ENCODE measurements around the gene IMPDH2. TPM values are rescaled to one million over a fixed set of nuclear protein-coding genes. Genes with fewer than 3 reads are reported as not detected.

The IMPDH2 gene
- total RNA-seq, 2 experiments from 2014 or later = 295 to 360 TPM

- Histone ChIP-seq H4K20me1 (ENCODE audit: insufficient read depth, low read length) (no peaks in the 10 kb centered on the region), H3K4me1 (ENCODE audit: insufficient read depth, low read length, poor library complexity, severe bottlenecking) (peaks cover 45% of the 10 kb centered on the region), H3K9me3 (ENCODE audit: low read length) (no peaks in the 10 kb centered on the region), H3K79me2 (ENCODE audit: insufficient read depth, low read depth, low read length) (peaks cover 20% of the 10 kb centered on the region), H3K36me3 (ENCODE audit: insufficient read depth, low read length) (peaks cover 84% of the 10 kb centered on the region), H3K4me3 (ENCODE audit: low read depth, low read length, poor library complexity, severe bottlenecking) (peak overlapping the region; percentile 80), H3K4me2 (ENCODE audit: low read length) (peak overlapping the region; percentile 91; the same call in 1 of the 2 replicates), H3K9me2 (ENCODE audit: insufficient read depth, low read length) (no peaks in the 10 kb centered on the region), H3K27ac (ENCODE audit: low read depth, low read length, poor library complexity, severe bottlenecking) (peak overlapping the region; percentile 32), H2AFZ (ENCODE audit: low read length) (no peak overlapping the region)
- TF ChIP-seq CTCF (conservative IDR thresholded peaks at IDR 0.05; ENCODE audit: low read length) (no peak), EZH2phosphoT487 (IDR thresholded peaks at IDR 0.05; ENCODE audit: borderline replicate concordance, low read depth, low read length) (no peak)
- BruUV-seq (replicated peaks) = no TSS peak
- POLR2A ChIA-PET = interaction anchor here (0.6 to 1.4 kb wide), 11 partner anchors 9 to 64 kb away, joined by 3 to 8 read pairs (median 3); partner anchors contain the start of genes QRICH1 and WDR6
- intact Hi-C loops (cut with micrococcal nuclease; ENCODE audit: unreplicated experiment) = loop anchor here (5.0 kb wide), 1 partner anchor 128 kb away; no protein-coding TSS in a partner anchor
- DNase-seq (ENCODE audit: low spot score) = no peak
- CTCF ChIA-PET (ENCODE audit: unreplicated experiment) = no interaction called here
Measured at GRCh38 chr3:49029563-49029884, 326 bp upstream of the IMPDH2 start.

- TF ChIP-seq EZH2phosphoT487 (IDR thresholded peaks at IDR 0.05; ENCODE audit: borderline replicate concordance, low read depth, low read length) (no peak), CTCF (conservative IDR thresholded peaks at IDR 0.05; ENCODE audit: low read length) (no peak)
- H2AFZ ChIP-seq (ENCODE audit: low read length) = no peak overlapping the region
- no TSS peak for BruUV-seq (replicated peaks)
- H3K9me3 ChIP-seq (ENCODE audit: low read length) = no peaks in the 10 kb centered on the region
- peak overlapping the region; percentile 58 for H3K27ac ChIP-seq (ENCODE audit: low read depth, low read length, poor library complexity, severe bottlenecking)
- CTCF ChIA-PET (ENCODE audit: unreplicated experiment) = interaction anchor here (0.6 to 0.9 kb wide), 2 partner anchors 21 to 555 kb away, joined by 3 to 5 read pairs; partner anchors contain the start of gene WDR6
- peak overlapping the region; percentile 91 for H3K4me2 ChIP-seq (ENCODE audit: low read length)
- intact Hi-C loops (cut with micrococcal nuclease; ENCODE audit: unreplicated experiment) = loop anchor here (5.0 kb wide), 1 partner anchor 129 kb away; no protein-coding TSS in a partner anchor
- DNase-seq (ENCODE audit: low spot score) = no peak
- no peaks in the 10 kb centered on the region for H3K9me2 ChIP-seq (ENCODE audit: insufficient read depth, low read length)
- H4K20me1 ChIP-seq (ENCODE audit: insufficient read depth, low read length) = 0 out of 2 replicates have a peak, but pooled peaks cover under 1% of the 10 kb centered on the region
- peak overlapping the region; percentile 80 for H3K4me3 ChIP-seq (ENCODE audit: low read depth, low read length, poor library complexity, severe bottlenecking)
- peaks cover 88% of the 10 kb centered on the region for H3K36me3 ChIP-seq (ENCODE audit: insufficient read depth, low read length)
- peaks cover 30% of the 10 kb centered on the region for H3K79me2 ChIP-seq (ENCODE audit: insufficient read depth, low read depth, low read length)
- POLR2A ChIA-PET = no interaction called here
- H3K4me1 ChIP-seq (ENCODE audit: insufficient read depth, low read length, poor library complexity, severe bottlenecking) = peaks cover 57% of the 10 kb centered on the region
Measured at GRCh38 chr3:49028298-49028672, 913 bp downstream of the IMPDH2 start.

GRCh38 chr3:49027634-49028033, 1.6 kb downstream of the IMPDH2 start:
- CTCF ChIA-PET (ENCODE audit: unreplicated experiment) = no interaction called here
- Histone ChIP-seq H4K20me1 (ENCODE audit: insufficient read depth, low read length) (0 out of 2 replicates have a peak, but pooled peaks cover 4% of the 10 kb centered on the region), H3K36me3 (ENCODE audit: insufficient read depth, low read length) (peaks cover 88% of the 10 kb centered on the region), H3K4me2 (ENCODE audit: low read length) (peak overlapping the region; percentile 91), H3K27ac (ENCODE audit: low read depth, low read length, poor library complexity, severe bottlenecking) (peak overlapping the region; percentile 8), H3K9me3 (ENCODE audit: low read length) (no peaks in the 10 kb centered on the region), H3K79me2 (ENCODE audit: insufficient read depth, low read depth, low read length) (peaks cover 36% of the 10 kb centered on the region), H3K9me2 (ENCODE audit: insufficient read depth, low read length) (no peaks in the 10 kb centered on the region), H2AFZ (ENCODE audit: low read length) (no peak overlapping the region), H3K4me1 (ENCODE audit: insufficient read depth, low read length, poor library complexity, severe bottlenecking) (peaks cover 62% of the 10 kb centered on the region), H3K4me3 (ENCODE audit: low read depth, low read length, poor library complexity, severe bottlenecking) (peak overlapping the region; percentile 80)
- POLR2A ChIA-PET = no interaction called here
- intact Hi-C loops (cut with micrococcal nuclease; ENCODE audit: unreplicated experiment) = loop anchor here (5.0 kb wide), 1 partner anchor 130 kb away; no protein-coding TSS in a partner anchor
- TF ChIP-seq CTCF (conservative IDR thresholded peaks at IDR 0.05; ENCODE audit: low read length) (no peak), EZH2phosphoT487 (IDR thresholded peaks at IDR 0.05; ENCODE audit: borderline replicate concordance, low read depth, low read length) (no peak)
- no TSS peak for BruUV-seq (replicated peaks)
- no peak for DNase-seq (ENCODE audit: low spot score)
